GM21529 (cell line): ENCODE results near the gene MTFR2.

ENCODE experiments used
- ATAC-seq: cut with Tn5 transposase; IDR thresholded peaks from one replicate; pipeline ENCODE4 v1.9.1; 2021; ENCODE audit not compliant: unreplicated experiment

MTFR2 gene

GRCh38 chr6:136189104-136189503 is 61.0 kb downstream of the MTFR2 start:
- no peak for ATAC-seq

GRCh38 chr6:136188486-136188885 is 61.6 kb downstream of the MTFR2 start:
- no peak for ATAC-seq

GRCh38 chr6:136186363-136186762 is 63.7 kb downstream of the MTFR2 start:
- ATAC-seq = no peak

GRCh38 chr6:136184738-136185137 is 65.4 kb downstream of the MTFR2 start:
- no peak for ATAC-seq

GRCh38 chr6:136181861-136182260 is 68.2 kb downstream of the MTFR2 start:
- no peak for ATAC-seq

- no peak for ATAC-seq
These were observed 68.6 kb downstream of the MTFR2 start for GRCh38 chr6:136181512-136181833.
